MG63 (cell line): ENCODE measurements around the gene SLC35F3. TPM values are rescaled to one million over a fixed set of nuclear protein-coding genes. Genes with fewer than 3 reads are reported as not detected.

Experiments
- DNase-seq: peaks from one replicate; pipeline ENCODE4 v3.0.0-alpha.2; 2020
- H3K27me3 ChIP-seq: fragments of 250-450 bp; sonication (Bioruptor Pico); 2 replicates; pipeline ENCODE4 v1.5.1; 2020; ENCODE audit warnings: mild to moderate bottlenecking, moderate library complexity
- H3K36me3 ChIP-seq: fragments of 250-450 bp; sonication (Bioruptor Pico); 2 replicates; pipeline ENCODE4 v1.5.1; 2020; ENCODE audit warnings: mild to moderate bottlenecking, moderate library complexity
- H3K4me3 ChIP-seq: fragments of 250-450 bp; sonication (Bioruptor Pico); 2 replicates; pipeline ENCODE4 v1.5.1; 2020; ENCODE audit warnings: mild to moderate bottlenecking, moderate library complexity
- H3K9me3 ChIP-seq: fragments of 250-450 bp; sonication (Bioruptor Pico); 2 replicates; pipeline ENCODE4 v1.5.1; 2020; ENCODE audit warnings: mild to moderate bottlenecking, moderate library complexity
- total RNA-seq: library from RNA; depleted of rRNA; stranded (reverse); fragments of >200 nt; shearing (Covaris generic); gene quantifications from 2 replicates; pipeline ENCODE4 v1.2.3, GENCODE V29; 2014; ENCODE audit warnings: low replicate concordance

SLC35F3 gene
- total RNA-seq, 1 experiment from 2014 or later = 2.5 TPM

DNA sequence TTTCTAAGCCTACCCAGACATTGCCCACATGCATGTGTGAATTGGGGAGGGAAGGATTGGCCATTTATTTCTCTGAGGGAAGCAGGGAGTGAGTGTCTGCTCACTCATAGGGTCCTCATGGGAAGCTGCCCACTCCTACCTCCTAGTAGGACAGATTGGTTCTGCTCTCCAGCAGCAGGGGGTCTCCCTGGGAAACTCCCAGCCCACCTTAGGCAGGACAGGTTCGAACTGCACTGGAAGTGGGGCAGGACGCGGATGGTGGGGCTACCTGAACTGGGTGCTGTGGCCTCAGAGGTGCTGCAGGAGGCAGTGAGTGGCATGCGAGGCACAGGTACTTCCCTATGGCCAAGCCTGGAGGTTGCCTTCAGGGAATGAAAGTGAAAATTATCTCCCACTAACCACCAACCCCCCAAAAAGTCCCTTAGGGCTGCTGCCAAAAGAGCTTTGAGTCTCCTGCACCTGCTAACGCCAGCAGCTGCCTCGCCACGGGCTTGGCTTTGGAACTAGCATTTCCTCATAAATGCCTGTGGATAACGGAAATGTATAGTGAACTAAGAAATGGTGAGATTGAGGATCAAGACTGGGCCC, 311.7 kb downstream of the SLC35F3 start:
- no peak for DNase-seq
- H3K9me3 ChIP-seq = peaks cover 6% of the 10 kb centered on the region; the same call in 1 of the 2 replicates
- peaks cover 13% of the 10 kb centered on the region for H3K27me3 ChIP-seq
- no peaks in the 10 kb centered on the region for H3K36me3 ChIP-seq
- H3K4me3 ChIP-seq = no peak overlapping the region

DNA sequence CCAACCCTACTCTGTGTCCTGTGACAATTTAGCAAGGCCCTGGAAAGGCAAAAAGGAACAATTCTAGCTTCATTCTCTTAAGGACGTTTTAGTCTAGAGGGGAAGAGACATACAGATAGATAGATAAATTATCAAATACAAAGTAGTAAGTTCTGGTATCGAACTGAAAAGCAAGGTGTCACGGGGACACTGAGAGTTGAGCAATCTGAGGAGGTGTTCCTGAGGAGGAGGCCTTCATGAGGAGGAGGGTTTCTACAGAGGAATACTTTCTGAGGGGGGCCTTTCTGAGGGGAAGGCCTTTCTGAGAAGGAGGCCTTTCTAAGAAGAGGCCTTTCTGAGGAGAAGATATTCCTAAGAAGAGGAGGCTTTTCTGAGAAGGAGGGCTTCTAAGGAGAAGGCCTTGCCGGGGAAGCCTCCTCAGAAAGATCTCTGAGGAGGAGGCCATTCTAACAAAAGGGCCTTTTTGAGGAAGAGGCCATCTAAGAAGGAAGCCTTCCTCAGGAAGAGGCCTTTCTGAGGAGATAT, 312.9 kb downstream of the SLC35F3 start:
- no peak overlapping the region for H3K4me3 ChIP-seq
- H3K9me3 ChIP-seq = peaks cover under 1% of the 10 kb centered on the region; the same call in 1 of the 2 replicates

DNA sequence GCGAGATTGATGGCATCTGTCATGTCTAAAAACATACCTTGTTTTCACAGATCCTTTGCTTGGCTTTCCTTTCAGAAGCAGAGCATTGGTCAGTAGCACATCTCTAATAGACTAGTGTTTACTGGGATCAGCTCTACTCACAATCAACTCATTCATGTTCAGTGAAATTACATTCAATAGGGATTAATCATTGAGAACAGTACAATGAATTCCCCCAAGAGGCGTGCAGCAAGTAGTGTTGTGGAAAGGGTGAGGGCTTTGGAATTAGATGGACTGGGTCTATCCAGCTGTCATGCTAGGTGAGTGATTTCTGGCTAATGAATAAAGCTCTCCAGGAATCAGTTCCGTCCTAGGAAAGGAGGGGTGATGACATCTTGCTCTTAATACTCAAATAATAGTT, 313.6 kb downstream of the SLC35F3 start:
- no peaks in the 10 kb centered on the region for H3K36me3 ChIP-seq
- peaks cover 19% of the 10 kb centered on the region for H3K27me3 ChIP-seq
- no peak overlapping the region for H3K4me3 ChIP-seq
- no peaks in the 10 kb centered on the region for H3K9me3 ChIP-seq
- DNase-seq = no peak

More for the DNA sequence above, 312.9 kb downstream of the SLC35F3 start:
- H3K36me3 ChIP-seq = no peaks in the 10 kb centered on the region
- peaks cover 19% of the 10 kb centered on the region for H3K27me3 ChIP-seq
- DNase-seq = no peak

DNA sequence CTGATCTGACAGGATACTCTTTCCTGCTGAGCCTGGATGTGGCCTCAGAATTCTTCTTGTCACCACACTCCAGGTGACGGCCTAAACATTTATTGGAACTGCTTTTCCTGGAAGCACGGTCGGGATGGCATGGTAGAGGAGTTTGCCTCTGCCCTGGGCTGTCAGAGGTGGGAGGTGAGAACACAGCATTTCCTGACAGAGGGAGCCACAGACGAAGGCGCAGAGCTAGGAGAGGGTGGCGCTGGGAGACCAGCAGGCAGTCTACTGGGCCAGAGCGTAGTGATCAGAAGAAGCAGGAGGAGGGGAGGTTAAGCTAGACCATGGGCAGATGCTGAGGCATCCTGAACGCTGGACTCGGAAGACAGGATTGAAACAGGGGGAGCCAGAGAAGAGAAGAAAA, 315.2 kb downstream of the SLC35F3 start:
- Histone ChIP-seq H3K9me3 (no peaks in the 10 kb centered on the region), H3K4me3 (no peak overlapping the region), H3K27me3 (peaks cover 10% of the 10 kb centered on the region; the same call in 1 of the 2 replicates), H3K36me3 (no peaks in the 10 kb centered on the region)
- DNase-seq = no peak

DNA sequence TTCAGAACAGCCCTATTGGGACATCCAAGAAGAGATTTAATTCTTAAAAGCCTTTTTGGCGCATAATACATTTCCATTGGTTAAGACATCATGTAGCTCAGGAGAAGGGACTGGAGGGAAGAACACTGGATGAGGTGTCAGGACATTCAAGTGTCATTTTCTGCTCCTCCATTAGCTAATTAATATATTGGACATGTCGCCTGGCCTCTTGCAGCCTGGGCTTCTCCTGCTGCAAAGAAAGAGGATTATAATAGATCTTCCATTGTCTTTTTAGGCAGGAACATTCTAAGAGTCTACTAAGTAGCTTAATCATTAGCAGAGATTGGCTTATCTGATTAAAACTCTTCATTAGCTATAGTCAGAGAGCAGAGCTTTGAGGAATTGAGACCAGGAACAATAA, 317.1 kb downstream of the SLC35F3 start:
- Histone ChIP-seq H3K9me3 (no peaks in the 10 kb centered on the region), H3K27me3 (peaks cover 12% of the 10 kb centered on the region; the same call in 1 of the 2 replicates), H3K36me3 (no peaks in the 10 kb centered on the region), H3K4me3 (no peak overlapping the region)
- DNase-seq = no peak

DNA sequence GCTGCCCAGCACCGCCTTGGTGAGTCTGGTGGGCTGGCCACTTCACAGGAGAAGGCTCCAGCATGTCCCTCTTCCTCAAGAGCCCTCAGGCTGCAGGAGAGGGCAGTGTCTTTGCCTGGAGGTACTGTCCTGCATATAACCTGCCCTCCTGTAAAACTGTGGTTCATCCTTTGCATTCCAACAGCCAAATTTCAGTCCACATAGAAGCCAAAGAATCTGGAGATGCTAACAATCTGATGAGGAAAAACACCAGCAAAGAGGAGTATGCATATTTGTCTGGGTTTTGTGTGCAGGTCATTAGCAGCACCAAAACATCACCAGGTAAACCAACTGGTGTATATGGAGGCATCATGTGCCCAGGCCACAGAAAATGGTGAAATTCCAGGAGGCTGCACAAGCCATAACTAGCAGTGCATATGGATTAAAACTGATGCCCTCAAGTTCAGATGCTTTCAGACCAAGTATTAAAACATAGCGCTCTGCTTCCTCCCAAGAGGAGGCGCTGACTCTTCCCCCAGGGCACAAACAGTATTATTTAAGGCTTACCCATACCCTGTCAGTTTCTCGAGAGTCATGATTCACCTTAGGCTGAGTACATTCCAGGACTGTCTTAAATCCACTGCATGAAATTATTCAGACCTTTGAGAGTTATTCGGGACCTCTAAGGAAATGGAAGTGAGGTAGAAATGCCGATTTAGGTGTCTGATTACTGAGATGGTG, 318.2 kb downstream of the SLC35F3 start:
- Histone ChIP-seq H3K36me3 (no peaks in the 10 kb centered on the region), H3K4me3 (no peak overlapping the region), H3K9me3 (no peaks in the 10 kb centered on the region), H3K27me3 (peaks cover 13% of the 10 kb centered on the region)
- DNase-seq = peak; percentile 30

DNA sequence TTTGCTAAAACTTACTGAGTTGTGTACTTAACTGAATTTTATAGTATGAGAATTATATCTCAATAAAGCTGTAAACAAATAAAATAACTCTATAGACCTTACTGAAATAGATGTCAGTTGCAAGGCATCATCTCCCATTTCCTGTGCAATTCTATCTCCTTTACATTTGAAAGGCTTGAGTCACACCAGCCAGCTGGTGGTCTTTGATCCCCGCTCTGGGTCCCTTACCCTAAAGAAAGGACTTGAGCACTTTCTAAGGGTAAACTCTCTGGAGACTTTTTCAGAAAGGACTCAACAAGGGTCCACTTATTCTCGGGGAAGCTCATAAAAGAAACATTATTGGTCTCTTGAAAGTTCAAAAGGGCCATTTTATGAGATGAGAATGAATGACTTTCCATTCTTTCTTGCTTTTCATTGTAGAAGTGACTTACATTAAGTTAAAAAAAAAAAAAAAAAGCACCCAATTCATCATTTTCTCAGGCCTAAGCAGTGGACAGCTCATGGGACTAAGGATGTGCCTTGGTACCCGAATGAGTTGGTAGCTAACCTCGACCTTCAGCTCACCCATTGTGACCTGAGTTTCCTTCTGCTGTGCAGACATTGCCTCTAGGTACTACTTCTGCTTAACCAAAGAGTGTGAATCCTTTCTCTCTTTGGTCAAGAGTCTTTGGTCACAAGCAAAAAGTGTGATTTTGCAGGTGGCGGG, 321.8 kb downstream of the SLC35F3 start:
- Histone ChIP-seq H3K4me3 (no peak overlapping the region), H3K27me3 (peaks cover 31% of the 10 kb centered on the region), H3K36me3 (no peaks in the 10 kb centered on the region), H3K9me3 (no peaks in the 10 kb centered on the region)
- no peak for DNase-seq

DNA sequence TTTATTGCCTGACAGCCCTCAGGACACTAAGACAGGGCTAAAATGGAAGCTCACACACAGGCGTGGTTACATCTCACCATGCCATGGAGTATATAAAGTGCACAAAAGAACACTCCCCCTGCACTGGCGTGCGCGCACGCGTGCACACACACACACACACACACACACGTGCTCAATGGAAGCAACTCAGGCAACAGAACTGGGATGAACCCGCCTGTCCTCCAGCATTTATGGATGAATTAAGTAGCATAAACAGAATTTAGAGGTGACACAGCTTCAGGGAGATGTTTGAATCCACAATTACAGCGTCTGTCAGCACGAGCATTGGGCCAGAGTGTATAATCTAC, 322.3 kb downstream of the SLC35F3 start:
- no peaks in the 10 kb centered on the region for H3K9me3 ChIP-seq
- H3K4me3 ChIP-seq = no peak overlapping the region
- no peaks in the 10 kb centered on the region for H3K36me3 ChIP-seq
- DNase-seq = no peak
- peaks cover 28% of the 10 kb centered on the region for H3K27me3 ChIP-seq

DNA sequence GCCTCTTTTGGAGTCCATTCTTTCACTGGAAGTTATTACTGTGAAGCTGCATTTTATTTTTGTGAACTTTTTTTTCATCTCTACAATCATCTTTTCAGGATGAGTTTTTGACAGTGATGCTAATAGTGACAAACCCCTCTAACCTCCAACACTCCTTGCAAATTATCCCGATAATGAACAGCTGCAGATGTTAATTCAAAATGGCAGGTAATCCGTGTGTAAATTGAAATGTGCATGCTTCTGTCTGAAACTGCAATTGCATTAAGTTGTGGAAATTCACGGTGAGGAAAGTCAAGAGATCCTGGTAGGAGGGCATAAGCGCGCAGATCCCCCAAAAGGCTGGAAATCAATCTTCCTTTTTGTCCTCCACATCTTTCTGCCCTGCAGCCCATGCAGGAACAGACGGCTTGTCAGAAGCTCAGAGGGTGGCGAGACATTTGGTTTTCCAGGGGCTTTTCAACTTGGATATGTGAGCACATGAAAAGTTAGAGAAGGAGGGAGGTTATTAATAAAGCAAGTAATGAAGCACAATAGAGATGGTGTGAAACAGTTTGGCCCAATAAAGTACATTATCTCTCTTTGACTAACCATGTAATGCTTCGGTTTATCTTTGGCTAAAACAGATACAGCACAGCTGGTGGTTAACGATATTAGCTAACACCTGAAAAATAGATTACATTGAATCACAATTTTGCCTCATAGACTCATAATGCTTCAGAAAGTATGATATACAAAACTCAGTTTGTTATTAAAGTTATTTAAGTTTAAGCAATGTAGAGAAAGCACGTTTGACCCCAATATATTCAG, 325.3 kb downstream of the SLC35F3 start:
- Histone ChIP-seq H3K36me3 (no peaks in the 10 kb centered on the region), H3K9me3 (no peaks in the 10 kb centered on the region), H3K27me3 (peaks cover 29% of the 10 kb centered on the region), H3K4me3 (no peak overlapping the region)
- no peak for DNase-seq

DNA sequence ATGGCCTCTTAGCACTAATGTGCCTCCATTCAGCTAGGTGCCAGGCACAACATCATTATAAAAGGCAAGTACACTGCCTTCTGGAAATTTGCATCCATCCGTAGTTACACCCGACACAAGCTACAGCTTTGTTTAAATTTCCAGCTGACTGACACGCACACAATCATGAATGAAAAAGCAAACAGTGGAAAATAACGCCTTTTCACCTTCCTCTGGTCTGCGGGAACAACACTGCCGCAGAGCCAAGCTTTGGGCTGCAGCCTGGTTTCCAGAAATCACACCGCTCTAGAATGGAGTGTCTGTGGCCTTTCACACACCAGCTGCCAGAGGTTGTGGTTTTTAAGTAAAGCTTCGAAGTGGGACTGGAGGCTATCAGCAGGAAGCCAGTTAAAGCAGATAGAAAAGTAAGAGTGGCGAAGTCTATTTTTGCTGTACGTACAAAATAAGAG, 326.0 kb downstream of the SLC35F3 start:
- H3K4me3 ChIP-seq = no peak overlapping the region
- no peaks in the 10 kb centered on the region for H3K36me3 ChIP-seq
- no peaks in the 10 kb centered on the region for H3K9me3 ChIP-seq
- DNase-seq = no peak
- peaks cover 29% of the 10 kb centered on the region for H3K27me3 ChIP-seq

DNA sequence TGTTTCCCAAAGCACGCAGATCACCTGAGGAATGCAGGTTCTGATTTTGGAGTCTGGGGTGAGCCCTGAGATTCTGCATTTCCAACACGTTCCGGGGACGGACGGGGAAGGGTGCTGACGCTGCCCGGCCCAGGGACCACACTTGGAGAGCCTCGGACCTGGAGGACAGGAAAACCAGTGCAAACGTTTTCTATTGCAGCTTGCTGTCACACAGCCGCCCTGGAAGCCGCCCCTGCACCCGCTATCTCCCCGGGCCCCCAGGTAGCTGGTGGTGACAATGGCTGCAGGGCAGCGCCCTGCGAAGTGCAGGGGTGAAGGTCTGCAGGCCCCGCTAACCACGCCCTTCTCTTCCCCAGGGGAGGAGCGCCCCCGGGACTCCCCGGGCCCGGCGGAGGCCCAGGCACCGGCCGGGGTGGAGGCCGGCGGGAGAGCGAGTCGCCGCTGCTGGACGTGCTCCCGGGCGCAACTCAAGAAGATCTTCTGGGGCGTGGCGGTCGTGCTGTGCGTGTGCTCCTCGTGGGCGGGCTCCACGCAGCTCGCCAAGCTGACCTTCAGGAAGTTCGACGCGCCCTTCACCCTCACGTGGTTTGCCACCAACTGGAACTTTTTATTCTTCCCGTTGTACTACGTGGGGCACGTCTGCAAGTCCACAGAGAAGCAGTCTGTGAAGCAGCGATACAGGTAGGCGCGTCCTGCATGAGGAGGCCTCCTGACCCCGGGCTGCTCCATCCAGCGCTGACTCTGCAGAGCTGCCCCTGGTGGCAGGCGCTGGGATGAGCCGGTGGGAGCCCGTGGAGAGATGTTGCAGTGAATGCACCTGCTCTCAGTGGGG, 326.8 kb downstream of the SLC35F3 start:
- Histone ChIP-seq H3K36me3 (no peaks in the 10 kb centered on the region), H3K9me3 (no peaks in the 10 kb centered on the region), H3K4me3 (no peak overlapping the region), H3K27me3 (peaks cover 28% of the 10 kb centered on the region)
- no peak for DNase-seq

DNA sequence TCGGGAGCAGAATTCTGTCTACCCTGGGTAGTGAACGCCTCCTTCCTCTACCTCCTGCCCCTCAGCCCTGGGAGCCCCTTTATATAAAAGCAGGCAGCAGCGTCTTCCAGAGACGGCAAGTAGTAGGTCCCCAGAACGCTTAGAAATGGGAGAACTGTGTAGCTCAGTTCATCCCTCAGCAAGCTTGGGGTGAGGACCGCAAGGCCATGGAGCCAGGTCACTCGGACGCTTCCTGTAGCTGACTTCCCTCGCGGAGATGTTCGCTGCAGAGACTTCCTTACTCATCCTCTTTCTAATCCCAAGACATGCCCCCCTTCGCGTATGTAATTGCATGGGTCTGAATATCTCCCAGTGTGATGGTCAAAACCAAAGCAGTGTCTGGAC, 327.4 kb downstream of the SLC35F3 start:
- H3K27me3 ChIP-seq = peaks cover 28% of the 10 kb centered on the region
- H3K4me3 ChIP-seq = no peak overlapping the region
- no peaks in the 10 kb centered on the region for H3K36me3 ChIP-seq
- no peak for DNase-seq
- no peaks in the 10 kb centered on the region for H3K9me3 ChIP-seq

DNA sequence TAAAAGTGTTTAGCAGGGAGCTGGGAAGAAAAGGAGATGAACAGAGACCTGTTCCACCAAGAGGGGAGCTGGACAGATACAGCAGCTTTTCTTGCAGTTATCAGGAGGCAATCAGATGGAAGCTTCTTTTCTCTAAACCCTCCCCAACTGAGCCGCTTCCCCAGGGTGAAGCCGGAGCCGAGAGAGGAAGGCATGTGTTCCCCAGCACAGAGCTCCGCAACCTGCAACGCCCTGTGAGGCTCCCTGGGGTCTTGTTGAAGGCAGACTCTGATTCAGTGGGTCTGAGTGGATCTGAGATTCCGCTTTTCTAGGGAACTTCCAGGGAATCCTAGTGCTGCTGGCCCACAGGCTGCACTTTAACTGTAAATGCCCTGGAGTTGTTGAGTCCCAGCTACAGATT, 329.7 kb downstream of the SLC35F3 start:
- no peak overlapping the region for H3K4me3 ChIP-seq
- no peaks in the 10 kb centered on the region for H3K36me3 ChIP-seq
- DNase-seq = no peak
- peaks cover 18% of the 10 kb centered on the region for H3K27me3 ChIP-seq
- no peaks in the 10 kb centered on the region for H3K9me3 ChIP-seq

DNA sequence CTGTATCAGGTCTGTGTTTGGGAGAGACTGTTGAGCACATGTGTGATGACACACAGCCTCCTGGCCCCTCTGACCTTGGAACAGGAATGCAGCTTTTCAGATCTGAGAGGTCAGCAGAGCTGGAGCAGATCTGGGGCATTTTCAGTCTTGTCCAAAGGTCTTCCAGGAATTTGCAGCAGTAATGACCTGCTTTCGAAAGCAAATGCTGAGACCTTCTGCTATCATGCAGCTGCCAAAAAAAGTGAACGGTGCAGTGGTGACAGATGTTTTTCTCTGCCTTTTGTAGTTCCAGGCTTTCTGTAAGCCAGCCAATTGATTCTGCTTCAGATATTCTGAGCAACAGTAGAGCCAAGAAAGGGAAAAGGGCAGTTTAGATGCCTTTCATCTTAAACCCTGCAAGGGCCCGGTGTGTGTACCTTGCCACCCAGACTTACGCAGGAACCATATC, 331.0 kb downstream of the SLC35F3 start:
- Histone ChIP-seq H3K9me3 (no peaks in the 10 kb centered on the region), H3K36me3 (no peaks in the 10 kb centered on the region), H3K4me3 (no peak overlapping the region), H3K27me3 (peaks cover 12% of the 10 kb centered on the region; the same call in 1 of the 2 replicates)
- no peak for DNase-seq

DNA sequence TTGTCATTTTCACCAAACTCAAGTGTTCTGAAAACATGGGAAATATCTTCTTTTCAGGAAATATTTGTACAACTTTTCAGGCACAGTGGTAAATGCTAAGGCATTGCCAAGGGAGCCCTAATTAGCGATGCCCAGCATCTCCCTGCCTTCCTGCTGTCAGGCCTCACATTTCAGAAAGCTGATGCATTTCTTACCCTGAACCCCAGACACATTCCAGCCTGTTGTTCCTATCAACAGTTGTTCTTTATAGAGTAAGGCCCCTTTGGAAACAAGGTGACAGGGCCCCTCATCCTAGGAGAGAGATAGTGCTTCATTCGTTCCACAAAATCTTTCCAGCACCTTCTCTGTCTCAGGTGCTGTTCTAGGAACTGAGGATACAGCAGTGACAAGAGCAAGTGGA, 332.9 kb downstream of the SLC35F3 start:
- H3K4me3 ChIP-seq = no peak overlapping the region
- H3K9me3 ChIP-seq = no peaks in the 10 kb centered on the region; the same call in 1 of the 2 replicates
- no peaks in the 10 kb centered on the region for H3K36me3 ChIP-seq
- no peak for DNase-seq
- H3K27me3 ChIP-seq = 0 out of 2 replicates have a peak, but pooled peaks cover 6% of the 10 kb centered on the region

DNA sequence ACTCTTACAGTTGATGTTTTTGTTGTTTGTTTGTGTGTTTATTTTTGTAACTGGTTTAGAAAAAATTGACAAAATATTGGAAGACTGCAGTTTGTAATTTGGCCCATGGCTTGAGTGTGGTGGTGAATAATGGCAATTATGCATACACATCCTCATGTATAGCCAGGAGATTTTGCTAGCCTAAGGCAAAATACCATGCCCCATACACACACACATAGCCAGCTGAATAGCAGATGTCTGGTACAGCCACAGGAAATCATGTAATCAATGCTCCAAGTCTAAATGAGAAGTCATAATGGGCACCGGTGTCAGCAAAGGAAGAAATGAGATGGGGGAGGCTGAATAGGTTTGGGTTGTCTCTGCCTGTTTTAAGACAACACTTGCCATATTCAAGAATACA, 333.6 kb downstream of the SLC35F3 start:
- no peak for DNase-seq
- no peaks in the 10 kb centered on the region; the same call in 1 of the 2 replicates for H3K9me3 ChIP-seq

More for the DNA sequence above, 333.6 kb downstream of the SLC35F3 start:
- H3K27me3 ChIP-seq = 0 out of 2 replicates have a peak, but pooled peaks cover 4% of the 10 kb centered on the region
- no peaks in the 10 kb centered on the region for H3K36me3 ChIP-seq
- H3K4me3 ChIP-seq = no peak overlapping the region
